ENCODE results near the gene ZNF320. TPM values are rescaled to one million over a fixed set of nuclear protein-coding genes. Genes with fewer than 3 reads are reported as not detected.
A peak's percentile ranks its signal among the peaks of the same experiment; 100 is the strongest.

ZNF320 gene
- total and polyA plus RNA-seq, 10 of the 15 experiments (the other 5 are each of a cell fraction or from before 2014, with no cell fraction given), result 0.48 to 9.3 (median 1.3) TPM

DNA sequence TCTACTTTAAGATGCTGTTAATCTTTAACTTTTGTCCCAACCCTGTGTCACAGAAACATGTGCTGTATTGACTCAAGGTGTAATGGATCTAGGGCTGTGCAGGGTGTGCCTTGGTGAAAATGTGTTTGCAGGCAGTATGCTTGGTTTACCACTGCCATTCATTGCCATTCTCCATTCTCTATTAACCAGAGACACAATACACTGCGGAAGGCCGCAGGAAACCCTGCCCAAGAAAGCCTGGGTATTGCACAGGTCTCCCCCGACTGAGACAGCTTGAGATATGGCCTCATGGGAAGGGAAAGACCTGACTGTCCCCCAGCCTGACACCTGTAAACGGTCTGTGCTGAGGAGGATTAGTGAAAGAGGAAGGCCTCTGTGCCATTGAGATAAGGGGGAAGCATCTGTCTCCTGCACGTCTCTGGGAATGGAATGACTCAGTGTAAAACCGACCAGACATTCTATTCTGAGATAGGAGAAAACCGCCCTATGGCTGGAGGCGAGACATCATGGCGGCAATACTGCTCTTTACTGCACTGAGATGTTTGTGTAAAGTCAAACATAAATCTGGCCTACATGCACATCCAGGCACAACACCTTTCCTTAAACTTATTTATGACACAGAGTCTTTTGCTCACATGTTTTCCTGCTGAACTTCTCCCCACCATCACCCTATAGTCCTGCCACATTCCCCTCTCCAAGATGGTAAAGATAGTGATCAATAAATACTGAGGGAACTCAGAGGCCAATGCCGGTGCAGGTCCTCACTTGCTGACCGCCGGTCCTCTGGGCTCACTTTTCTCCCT, 38.9 kb upstream of the ZNF320 start (continued):
- TF ChIP-seq CUX1 (IDR thresholded peaks at IDR 0.05; ENCODE audit: insufficient replicate concordance, low read depth, low read length), result no peak
- no peak for TF ChIP-seq SIX5 (IDR thresholded peaks at IDR 0.05; ENCODE audit: low read depth, low read length, severe bottlenecking)
- TF ChIP-seq PBX3 (IDR thresholded peaks at IDR 0.05; ENCODE audit: insufficient replicate concordance, low read depth, low read length), result no peak
- no peak for TF ChIP-seq POLR2A (IDR thresholded peaks at IDR 0.05; ENCODE audit: low read depth, low read length)
- TF ChIP-seq, protein P1, sequence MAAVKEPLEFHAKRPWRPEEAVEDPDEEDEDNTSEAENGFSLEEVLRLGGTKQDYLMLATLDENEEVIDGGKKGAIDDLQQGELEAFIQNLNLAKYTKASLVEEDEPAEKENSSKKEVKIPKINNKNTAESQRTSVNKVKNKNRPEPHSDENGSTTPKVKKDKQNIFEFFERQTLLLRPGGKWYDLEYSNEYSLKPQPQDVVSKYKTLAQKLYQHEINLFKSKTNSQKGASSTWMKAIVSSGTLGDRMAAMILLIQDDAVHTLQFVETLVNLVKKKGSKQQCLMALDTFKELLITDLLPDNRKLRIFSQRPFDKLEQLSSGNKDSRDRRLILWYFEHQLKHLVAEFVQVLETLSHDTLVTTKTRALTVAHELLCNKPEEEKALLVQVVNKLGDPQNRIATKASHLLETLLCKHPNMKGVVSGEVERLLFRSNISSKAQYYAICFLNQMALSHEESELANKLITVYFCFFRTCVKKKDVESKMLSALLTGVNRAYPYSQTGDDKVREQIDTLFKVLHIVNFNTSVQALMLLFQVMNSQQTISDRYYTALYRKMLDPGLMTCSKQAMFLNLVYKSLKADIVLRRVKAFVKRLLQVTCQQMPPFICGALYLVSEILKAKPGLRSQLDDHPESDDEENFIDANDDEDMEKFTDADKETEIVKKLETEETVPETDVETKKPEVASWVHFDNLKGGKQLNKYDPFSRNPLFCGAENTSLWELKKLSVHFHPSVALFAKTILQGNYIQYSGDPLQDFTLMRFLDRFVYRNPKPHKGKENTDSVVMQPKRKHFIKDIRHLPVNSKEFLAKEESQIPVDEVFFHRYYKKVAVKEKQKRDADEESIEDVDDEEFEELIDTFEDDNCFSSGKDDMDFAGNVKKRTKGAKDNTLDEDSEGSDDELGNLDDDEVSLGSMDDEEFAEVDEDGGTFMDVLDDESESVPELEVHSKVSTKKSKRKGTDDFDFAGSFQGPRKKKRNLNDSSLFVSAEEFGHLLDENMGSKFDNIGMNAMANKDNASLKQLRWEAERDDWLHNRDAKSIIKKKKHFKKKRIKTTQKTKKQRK (IDR thresholded peaks at IDR 0.05; ENCODE audit: low read depth, low read length), result no peak
- TF ChIP-seq, protein P2, sequence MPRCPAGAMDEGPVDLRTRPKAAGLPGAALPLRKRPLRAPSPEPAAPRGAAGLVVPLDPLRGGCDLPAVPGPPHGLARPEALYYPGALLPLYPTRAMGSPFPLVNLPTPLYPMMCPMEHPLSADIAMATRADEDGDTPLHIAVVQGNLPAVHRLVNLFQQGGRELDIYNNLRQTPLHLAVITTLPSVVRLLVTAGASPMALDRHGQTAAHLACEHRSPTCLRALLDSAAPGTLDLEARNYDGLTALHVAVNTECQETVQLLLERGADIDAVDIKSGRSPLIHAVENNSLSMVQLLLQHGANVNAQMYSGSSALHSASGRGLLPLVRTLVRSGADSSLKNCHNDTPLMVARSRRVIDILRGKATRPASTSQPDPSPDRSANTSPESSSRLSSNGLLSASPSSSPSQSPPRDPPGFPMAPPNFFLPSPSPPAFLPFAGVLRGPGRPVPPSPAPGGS (IDR thresholded peaks at IDR 0.05; ENCODE audit: borderline replicate concordance, insufficient read depth, low read depth, low read length, poor library complexity, severe bottlenecking), result no peak
- TF ChIP-seq POLR2AphosphoS5 (IDR thresholded peaks at IDR 0.05; ENCODE audit: low read length), result no peak
- no peak for TF ChIP-seq NFXL1 (IDR thresholded peaks at IDR 0.05; ENCODE audit: borderline replicate concordance)
- TF ChIP-seq MYC (IDR thresholded peaks at IDR 0.05; ENCODE audit: insufficient read depth, insufficient read length, insufficient replicate concordance, low read length, severe bottlenecking), result no peak
- no peak for TF ChIP-seq SUZ12 (IDR thresholded peaks at IDR 0.05; ENCODE audit: unreplicated experiment)
- peak; percentile 66 to 74; a peak in 2 of 4 replicates for TF ChIP-seq IKZF2 (IDR thresholded peaks at IDR 0.05)
- TF ChIP-seq SMAD5 (IDR thresholded peaks at IDR 0.05; ENCODE audit: low read depth), result no peak
- TF ChIP-seq ZNF274 (IDR thresholded peaks at IDR 0.05; ENCODE audit: insufficient read depth, insufficient read length), result no peak
- no peak for TF ChIP-seq KDM1A (IDR thresholded peaks at IDR 0.05; ENCODE audit: borderline replicate concordance)
- no peak for TF ChIP-seq ESRRA (IDR thresholded peaks at IDR 0.05; ENCODE audit: low read length)
- no peak for TF ChIP-seq PAX8 (IDR thresholded peaks at IDR 0.05)
- 0 out of 2 replicates have a peak, but pooled peaks have one; percentile 59 for TF ChIP-seq IRF4 (IDR thresholded peaks at IDR 0.05; ENCODE audit: low read depth, low read length)
- TF ChIP-seq DPF2 (IDR thresholded peaks at IDR 0.05), result peak; percentile 25; the same call in 1 of the 2 replicates
- no peak for TF ChIP-seq WRNIP1 (IDR thresholded peaks at IDR 0.05; ENCODE audit: borderline replicate concordance, low read depth, low read length)

Measured in GM12878 (cell line).